ENCODE data around the gene SERBP1. TPM values are rescaled to one million over a fixed set of nuclear protein-coding genes. Genes with fewer than 3 reads are reported as not detected.
"Not testable (repeated sequence)": the region's sequence is repeated elsewhere in the genome, so short reads cannot be mapped to it uniquely, and the experiment has no call there.

SERBP1 gene
- total and polyA plus RNA-seq, 2 of the 8 experiments (the other 6 are each of a cell fraction or from before 2014, with no cell fraction given): 229 to 536 TPM

DNA sequence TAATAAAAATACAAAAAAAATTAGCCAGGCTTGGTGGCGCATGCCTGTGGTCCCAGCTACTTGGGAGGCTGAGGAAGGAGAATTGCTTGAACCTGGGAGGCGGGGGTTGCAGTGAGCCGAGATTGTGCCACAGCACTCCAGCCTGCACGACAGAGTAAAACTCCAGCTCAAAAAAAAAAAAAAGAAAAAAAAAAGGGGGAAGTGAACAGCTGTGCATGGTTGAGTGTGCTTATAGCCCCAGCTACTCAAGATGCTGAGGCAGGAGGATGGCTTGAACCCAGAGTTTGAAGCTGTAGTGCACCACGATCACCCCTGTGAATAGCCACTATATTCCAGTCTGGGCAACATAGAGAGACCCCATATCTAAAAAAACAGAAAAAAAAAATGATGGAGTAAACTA, 15.8 kb upstream of the SERBP1 start:
- not testable (repeated sequence) for H2BK12ac ChIP-seq (ENCODE audit: low read depth, low read length); H3K23me2 ChIP-seq (ENCODE audit: low read depth, low read length); H4K91ac ChIP-seq (replicated peaks; ENCODE audit: insufficient read length, low read length); H3K23ac ChIP-seq (ENCODE audit: insufficient read length); H2BK15ac ChIP-seq (ENCODE audit: low read length); H3K4me2 ChIP-seq (ENCODE audit: insufficient read depth in 1 of 2, low read depth in 2 of 2, low read length in 2 of 2); H3K4ac ChIP-seq (replicated peaks; ENCODE audit: insufficient read length, low read depth, low read length); H3K4me1 ChIP-seq (replicated peaks in 1 of 4; ENCODE audit: control insufficient read depth in 3 of 4, insufficient read depth in 4 of 4, low read length in 3 of 4); H2BK20ac ChIP-seq (ENCODE audit: low read length); H2BK120ac ChIP-seq (replicated peaks; ENCODE audit: low read depth, low read length); DNase-seq (ENCODE audit: low read depth in 1 of 2, low spot score in 2 of 2); H2BK5ac ChIP-seq (ENCODE audit: low read depth, low read length); H3K9ac ChIP-seq (replicated peaks in 1 of 4; ENCODE audit: extremely low read depth in 1 of 4, low read depth in 3 of 4, low read length in 3 of 4); H3K36me3 ChIP-seq (ENCODE audit: control insufficient read depth in 2 of 4, insufficient read depth in 4 of 4, low read length in 3 of 4); H3K14ac ChIP-seq (ENCODE audit: insufficient read length); H3K79me2 ChIP-seq (ENCODE audit: control insufficient read depth in 1 of 2, insufficient read depth in 2 of 2, low read length in 2 of 2); FAIRE-seq; H3K56ac ChIP-seq (replicated peaks; ENCODE audit: insufficient read length, low read depth, low read length); H3K4me3 ChIP-seq (ENCODE audit: extremely low read depth in 1 of 4, insufficient read depth in 2 of 4, low read depth in 3 of 4, low read length in 4 of 4); H2AK5ac ChIP-seq (ENCODE audit: low read depth, low read length); H4K5ac ChIP-seq (ENCODE audit: insufficient read length, low read depth, low read length); H3K27ac ChIP-seq (ENCODE audit: low read depth, low read length); H3K79me1 ChIP-seq (ENCODE audit: low read depth, low read length); H3K27me3 ChIP-seq (replicated peaks in 1 of 4; ENCODE audit: control insufficient read depth in 3 of 4, extremely low read depth in 1 of 4, insufficient read depth in 3 of 4, low read length in 3 of 4); H4K20me1 ChIP-seq (replicated peaks in 1 of 2; ENCODE audit: control insufficient read depth in 1 of 2, insufficient read depth in 2 of 2, low read length in 2 of 2); H4K8ac ChIP-seq (ENCODE audit: extremely low read depth, insufficient read depth, low read length); H3K9me3 ChIP-seq (ENCODE audit: insufficient read depth in 2 of 2, low read depth in 1 of 2, low read length in 1 of 2); H3K18ac ChIP-seq (ENCODE audit: extremely low read depth, low read length); H2AFZ ChIP-seq (ENCODE audit: low read length)
- POLR2A ChIA-PET (ENCODE audit: partially characterized antibody): interaction anchor here (1.7 kb wide), 1 partner anchor 16 kb away, joined by 3 read pairs; the partner anchor contains the start of gene SERBP1
- CTCF ChIA-PET (ENCODE audit: partially characterized antibody): interaction anchor here (0.7 to 1.1 kb wide), 2 partner anchors 86 to 233 kb away, joined by 3 read pairs; no protein-coding TSS in a partner anchor
- 94% methylated on average over 4 of the region's 5 CpGs; no CpG with 5 or more reads in 1 of the 2 experiments for WGBS, 2 experiments (ENCODE audit: extremely low coverage in 1 of 2, insufficient coverage in 1 of 2, insufficient read length in 1 of 2, insufficient replicate concordance in 2 of 2, low coverage in 1 of 2, low lambda C conversion rate in 2 of 2, missing lambda C conversion rate in 1 of 2)
